ENCODE data around the gene MDC1. TPM values are rescaled to one million over a fixed set of nuclear protein-coding genes. Genes with fewer than 3 reads are reported as not detected.

Gene MDC1
- polyA plus RNA-seq, 1 donor from 2014 or later: 8.1 TPM

- Histone ChIP-seq H3K36me3 (ENCODE audit: insufficient read depth, low read length) (no peaks in the 10 kb centered on the region), H3K9ac (ENCODE audit: low read length) (no peak overlapping the region), H3K27me3 (ENCODE audit: insufficient read depth, low read depth, low read length) (peaks cover 20% of the 10 kb centered on the region), H3K4me3 (ENCODE audit: low read length) (no peak overlapping the region), H4K20me1 (ENCODE audit: insufficient read depth) (no peaks in the 10 kb centered on the region), H3K9me3 (ENCODE audit: low read length) (no peaks in the 10 kb centered on the region), H3K27ac (ENCODE audit: low read length) (no peak overlapping the region), H3F3A (ENCODE audit: insufficient read depth, low read length, poor library complexity, severe bottlenecking) (no peaks in the 10 kb centered on the region), H3K79me2 (replicated peaks; ENCODE audit: insufficient read depth, low read length) (peaks cover 14% of the 10 kb centered on the region), H2AFZ (ENCODE audit: low read depth, low read length) (no peak overlapping the region), H3K4me2 (ENCODE audit: low read length) (no peak overlapping the region), H3K9me2 (ENCODE audit: insufficient read depth, low read length) (no peaks in the 10 kb centered on the region)
- TF ChIP-seq RAD21 (conservative IDR thresholded peaks at IDR 0.05) (no peak), TAF1 (IDR thresholded peaks at IDR 0.05; ENCODE audit: low read depth) (no peak), SMC3 (conservative IDR thresholded peaks at IDR 0.05; ENCODE audit: poor library complexity) (no peak), CTCF (IDR thresholded peaks at IDR 0.05; ENCODE audit: poor library complexity, severe bottlenecking) (no peak), MXI1 (conservative IDR thresholded peaks at IDR 0.05; ENCODE audit: poor library complexity, severe bottlenecking) (no peak), EZH2 (IDR thresholded peaks at IDR 0.05; ENCODE audit: borderline replicate concordance, insufficient read depth, low read length, poor library complexity, severe bottlenecking) (no peak), POLR2AphosphoS5 (IDR thresholded peaks at IDR 0.05) (no peak), EP300 (conservative IDR thresholded peaks at IDR 0.05; ENCODE audit: poor library complexity, severe bottlenecking) (no peak), REST (IDR thresholded peaks at IDR 0.05; ENCODE audit: borderline replicate concordance) (no peak)
These were observed 23.4 kb upstream of the MDC1 start for GRCh38 chr6:30740540-30740870.

- H3K4me2 ChIP-seq (ENCODE audit: low read length): no peak overlapping the region
These were observed 21.5 kb upstream of the MDC1 start for GRCh38 chr6:30738532-30738931.

More at GRCh38 chr6:30738532-30738931, 21.5 kb upstream of the MDC1 start:
- Histone ChIP-seq H3K27ac (ENCODE audit: low read length) (no peak overlapping the region), H3K4me3 (ENCODE audit: low read length) (no peak overlapping the region), H3K9ac (ENCODE audit: low read length) (no peak overlapping the region), H3K27me3 (ENCODE audit: insufficient read depth, low read depth, low read length) (peaks cover 4% of the 10 kb centered on the region), H4K20me1 (ENCODE audit: insufficient read depth) (no peaks in the 10 kb centered on the region), H3K9me2 (ENCODE audit: insufficient read depth, low read length) (no peaks in the 10 kb centered on the region), H3K36me3 (ENCODE audit: insufficient read depth, low read length) (no peaks in the 10 kb centered on the region), H3K9me3 (ENCODE audit: low read length) (no peaks in the 10 kb centered on the region), H2AFZ (ENCODE audit: low read depth, low read length) (no peak overlapping the region), H3K79me2 (replicated peaks; ENCODE audit: insufficient read depth, low read length) (peaks cover 14% of the 10 kb centered on the region), H3F3A (ENCODE audit: insufficient read depth, low read length, poor library complexity, severe bottlenecking) (no peaks in the 10 kb centered on the region)
- TF ChIP-seq SMC3 (conservative IDR thresholded peaks at IDR 0.05; ENCODE audit: poor library complexity): no peak
- TF ChIP-seq REST (IDR thresholded peaks at IDR 0.05; ENCODE audit: borderline replicate concordance): no peak
- no peak for TF ChIP-seq POLR2AphosphoS5 (IDR thresholded peaks at IDR 0.05)

Measured in neural cell (in vitro differentiated cells).